NT2/D1 (cell line): ENCODE data around the gene EIF1.

ENCODE experiments used
- YY1 ChIP-seq: IDR thresholded peaks from 2 replicates; pipeline ENCODE4 v1.6.1; 2011; ENCODE audit not compliant: insufficient read length, insufficient read depth
- ZNF274 ChIP-seq: IDR thresholded peaks from 2 replicates; pipeline ENCODE4 v1.6.1; 2011; ENCODE audit warnings: mild to moderate bottlenecking, low read depth, low read length

- TF ChIP-seq YY1 (no peak), ZNF274 (no peak)
These were observed 5.2 kb upstream of the EIF1 start for GRCh38 chr17:41683441-41684007.
